CD4-positive, alpha-beta T cell treated with Interleukin-6 at 100 ng/mL for 8 hours (primary cell): ENCODE results near the gene SLC12A5.

ENCODE experiments used
- DNase-seq: peaks from one replicate; pipeline ENCODE4 v3.0.0-alpha.2; 2020; ENCODE audit warnings: mixed read lengths, low spot score

Gene SLC12A5

DNA sequence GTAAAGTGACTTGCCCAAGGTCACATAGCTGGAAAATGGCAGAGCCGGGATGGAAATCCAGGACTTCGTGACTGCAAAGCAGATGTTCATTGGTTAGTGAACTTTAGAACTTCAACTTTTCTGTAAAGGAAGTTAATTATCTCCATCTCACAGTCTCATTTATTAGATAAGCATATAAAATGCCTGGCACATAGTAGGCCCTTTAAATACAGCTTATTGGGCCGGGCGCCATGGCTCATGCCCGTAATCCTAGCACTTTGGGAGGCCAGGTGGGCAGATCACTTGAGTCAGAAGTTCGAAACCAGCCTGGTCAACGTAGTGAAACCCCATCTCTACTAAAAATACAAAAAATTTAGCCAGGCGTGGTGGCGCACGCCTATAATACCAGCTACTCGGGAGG is 22.1 kb upstream of the SLC12A5 start:
- DNase-seq, result no peak

DNA sequence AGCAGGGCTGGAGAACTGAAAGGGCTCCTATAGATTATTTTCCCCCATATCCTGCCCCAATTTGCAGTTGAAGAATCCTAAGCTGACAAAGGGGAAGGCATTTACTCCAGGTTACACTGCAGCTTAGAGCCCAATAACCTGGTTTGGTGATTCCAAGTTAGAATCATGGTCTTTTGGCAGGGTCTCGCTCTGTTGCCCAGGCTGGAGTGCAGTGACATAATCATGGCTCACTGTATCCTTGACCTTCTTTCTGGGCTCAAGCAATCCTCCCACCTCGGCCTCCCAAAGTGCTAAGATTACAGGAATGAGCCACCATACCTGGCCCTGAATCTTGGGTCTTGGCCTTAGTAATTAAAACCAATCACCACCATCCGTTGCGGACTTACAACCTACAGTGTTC is 21.3 kb upstream of the SLC12A5 start:
- no peak for DNase-seq

DNA sequence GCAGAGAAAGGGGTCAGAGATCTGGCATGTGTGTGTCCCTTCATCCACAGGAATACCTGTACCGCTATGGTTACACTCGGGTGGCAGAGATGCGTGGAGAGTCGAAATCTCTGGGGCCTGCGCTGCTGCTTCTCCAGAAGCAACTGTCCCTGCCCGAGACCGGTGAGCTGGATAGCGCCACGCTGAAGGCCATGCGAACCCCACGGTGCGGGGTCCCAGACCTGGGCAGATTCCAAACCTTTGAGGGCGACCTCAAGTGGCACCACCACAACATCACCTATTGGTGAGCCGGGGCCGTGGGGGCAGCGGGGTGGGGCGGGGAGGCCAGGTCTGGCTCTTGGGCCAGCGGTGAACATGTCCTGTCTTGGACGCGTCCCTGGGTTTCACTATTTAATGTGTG is 19.2 kb upstream of the SLC12A5 start:
- no peak for DNase-seq

DNA sequence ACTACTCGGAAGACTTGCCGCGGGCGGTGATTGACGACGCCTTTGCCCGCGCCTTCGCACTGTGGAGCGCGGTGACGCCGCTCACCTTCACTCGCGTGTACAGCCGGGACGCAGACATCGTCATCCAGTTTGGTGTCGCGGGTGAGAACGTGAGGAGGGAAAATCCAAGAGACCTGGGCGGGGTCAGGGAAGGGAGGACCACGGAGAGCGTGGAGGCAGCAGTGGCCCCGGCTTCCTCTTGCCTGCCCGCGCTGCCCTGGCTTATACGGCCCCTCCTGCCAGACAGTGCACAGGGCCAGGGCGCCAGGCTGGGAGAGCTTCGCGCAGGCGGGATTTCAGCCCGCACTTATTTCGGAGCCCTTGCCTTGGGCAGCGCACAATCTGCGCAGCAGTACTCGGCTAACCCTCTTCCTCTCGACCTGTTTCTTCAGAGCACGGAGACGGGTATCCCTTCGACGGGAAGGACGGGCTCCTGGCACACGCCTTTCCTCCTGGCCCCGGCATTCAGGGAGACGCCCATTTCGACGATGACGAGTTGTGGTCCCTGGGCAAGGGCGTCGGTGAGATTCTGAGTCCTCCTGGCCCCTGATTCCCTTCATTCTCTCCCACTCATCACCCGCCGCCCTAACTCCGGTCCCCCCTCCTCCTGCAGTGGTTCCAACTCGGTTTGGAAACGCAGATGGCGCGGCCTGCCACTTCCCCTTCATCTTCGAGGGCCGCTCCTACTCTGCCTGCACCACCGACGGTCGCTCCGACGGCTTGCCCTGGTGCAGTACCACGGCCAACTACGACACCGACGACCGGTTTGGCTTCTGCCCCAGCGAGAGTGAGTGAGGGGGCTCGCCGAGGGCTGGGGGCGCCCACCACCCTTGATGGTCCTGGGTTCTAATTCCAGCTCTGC is 18.3 kb upstream of the SLC12A5 start:
- DNase-seq, result no peak

DNA sequence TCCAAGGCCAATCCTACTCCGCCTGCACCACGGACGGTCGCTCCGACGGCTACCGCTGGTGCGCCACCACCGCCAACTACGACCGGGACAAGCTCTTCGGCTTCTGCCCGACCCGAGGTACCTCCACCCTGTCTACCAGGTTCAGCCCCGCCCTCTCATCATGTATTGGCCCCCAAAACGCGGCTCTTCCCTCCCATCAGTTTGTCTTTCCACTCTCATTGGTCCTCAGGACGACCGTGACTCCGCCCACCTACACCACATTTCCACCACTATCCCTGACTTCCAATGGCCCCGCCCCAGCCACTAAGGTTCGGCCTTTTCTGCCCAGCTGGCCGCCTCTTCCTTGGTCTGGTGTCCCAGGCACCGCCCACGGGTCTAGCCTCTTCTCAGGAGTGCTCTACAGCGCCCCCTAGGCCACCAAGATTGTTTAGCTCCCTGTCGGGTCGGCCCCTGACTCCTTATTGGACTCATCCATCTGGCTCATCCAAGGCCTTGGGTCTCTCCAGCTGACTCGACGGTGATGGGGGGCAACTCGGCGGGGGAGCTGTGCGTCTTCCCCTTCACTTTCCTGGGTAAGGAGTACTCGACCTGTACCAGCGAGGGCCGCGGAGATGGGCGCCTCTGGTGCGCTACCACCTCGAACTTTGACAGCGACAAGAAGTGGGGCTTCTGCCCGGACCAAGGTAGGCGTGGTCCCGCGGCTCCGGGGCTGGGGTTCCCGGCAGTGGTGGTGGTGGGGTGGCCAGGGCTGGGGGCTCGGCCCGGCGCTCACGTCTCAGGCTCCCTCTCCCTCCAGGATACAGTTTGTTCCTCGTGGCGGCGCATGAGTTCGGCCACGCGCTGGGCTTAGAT is 17.2 kb upstream of the SLC12A5 start:
- no peak for DNase-seq

DNA sequence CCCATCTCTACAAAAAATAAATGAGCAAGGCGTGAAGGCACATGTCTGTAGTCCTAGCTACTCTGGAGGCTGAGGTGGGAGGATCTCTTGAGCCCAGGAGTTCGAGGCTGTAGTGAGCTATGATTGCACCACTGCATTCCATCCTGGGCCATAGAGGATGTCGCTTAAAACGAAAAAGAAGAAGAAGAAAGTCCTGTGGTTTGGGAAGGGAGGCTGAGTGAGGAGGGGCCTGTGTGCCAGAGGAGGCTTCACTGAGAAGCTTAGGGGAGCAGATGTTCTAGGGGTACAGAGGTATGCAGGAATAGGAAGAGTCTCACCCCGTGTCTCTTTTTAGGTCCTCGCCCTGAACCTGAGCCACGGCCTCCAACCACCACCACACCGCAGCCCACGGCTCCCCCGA is 16.1 kb upstream of the SLC12A5 start:
- DNase-seq, result no peak

DNA sequence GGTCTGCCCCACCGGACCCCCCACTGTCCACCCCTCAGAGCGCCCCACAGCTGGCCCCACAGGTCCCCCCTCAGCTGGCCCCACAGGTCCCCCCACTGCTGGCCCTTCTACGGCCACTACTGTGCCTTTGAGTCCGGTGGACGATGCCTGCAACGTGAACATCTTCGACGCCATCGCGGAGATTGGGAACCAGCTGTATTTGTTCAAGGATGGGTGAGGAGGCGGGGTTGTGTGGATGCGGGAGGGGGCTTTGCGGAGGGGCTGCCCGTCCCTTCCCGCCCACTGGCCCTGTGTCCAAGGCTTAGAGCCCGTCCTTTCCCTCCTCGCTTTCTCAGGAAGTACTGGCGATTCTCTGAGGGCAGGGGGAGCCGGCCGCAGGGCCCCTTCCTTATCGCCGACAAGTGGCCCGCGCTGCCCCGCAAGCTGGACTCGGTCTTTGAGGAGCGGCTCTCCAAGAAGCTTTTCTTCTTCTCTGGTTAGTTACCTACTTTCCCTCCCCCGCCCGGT is 15.6 kb upstream of the SLC12A5 start:
- DNase-seq, result no peak

DNA sequence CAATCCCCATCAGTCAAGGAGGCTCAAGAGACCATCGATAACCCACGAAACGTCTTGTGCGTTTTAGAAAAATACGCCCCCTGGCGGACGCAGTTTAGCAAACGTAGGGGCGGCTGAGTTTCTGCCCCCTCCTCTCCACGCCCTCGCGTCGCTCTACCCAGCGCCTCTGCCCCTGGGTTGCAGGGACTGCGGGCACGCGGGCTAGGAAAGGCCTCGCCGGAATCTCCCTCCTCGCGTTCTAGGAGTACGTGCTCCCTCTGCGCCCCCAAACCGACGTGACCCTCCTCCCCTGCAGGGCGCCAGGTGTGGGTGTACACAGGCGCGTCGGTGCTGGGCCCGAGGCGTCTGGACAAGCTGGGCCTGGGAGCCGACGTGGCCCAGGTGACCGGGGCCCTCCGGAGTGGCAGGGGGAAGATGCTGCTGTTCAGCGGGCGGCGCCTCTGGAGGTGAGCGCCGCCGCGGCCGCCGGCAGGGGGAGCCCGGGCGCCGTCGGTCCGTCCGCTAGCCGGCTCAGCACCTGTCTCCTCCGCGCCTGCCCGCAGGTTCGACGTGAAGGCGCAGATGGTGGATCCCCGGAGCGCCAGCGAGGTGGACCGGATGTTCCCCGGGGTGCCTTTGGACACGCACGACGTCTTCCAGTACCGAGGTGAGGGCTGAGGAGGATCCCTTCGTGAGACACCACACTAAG is 15.0 kb upstream of the SLC12A5 start:
- DNase-seq, result peak; percentile 62

DNA sequence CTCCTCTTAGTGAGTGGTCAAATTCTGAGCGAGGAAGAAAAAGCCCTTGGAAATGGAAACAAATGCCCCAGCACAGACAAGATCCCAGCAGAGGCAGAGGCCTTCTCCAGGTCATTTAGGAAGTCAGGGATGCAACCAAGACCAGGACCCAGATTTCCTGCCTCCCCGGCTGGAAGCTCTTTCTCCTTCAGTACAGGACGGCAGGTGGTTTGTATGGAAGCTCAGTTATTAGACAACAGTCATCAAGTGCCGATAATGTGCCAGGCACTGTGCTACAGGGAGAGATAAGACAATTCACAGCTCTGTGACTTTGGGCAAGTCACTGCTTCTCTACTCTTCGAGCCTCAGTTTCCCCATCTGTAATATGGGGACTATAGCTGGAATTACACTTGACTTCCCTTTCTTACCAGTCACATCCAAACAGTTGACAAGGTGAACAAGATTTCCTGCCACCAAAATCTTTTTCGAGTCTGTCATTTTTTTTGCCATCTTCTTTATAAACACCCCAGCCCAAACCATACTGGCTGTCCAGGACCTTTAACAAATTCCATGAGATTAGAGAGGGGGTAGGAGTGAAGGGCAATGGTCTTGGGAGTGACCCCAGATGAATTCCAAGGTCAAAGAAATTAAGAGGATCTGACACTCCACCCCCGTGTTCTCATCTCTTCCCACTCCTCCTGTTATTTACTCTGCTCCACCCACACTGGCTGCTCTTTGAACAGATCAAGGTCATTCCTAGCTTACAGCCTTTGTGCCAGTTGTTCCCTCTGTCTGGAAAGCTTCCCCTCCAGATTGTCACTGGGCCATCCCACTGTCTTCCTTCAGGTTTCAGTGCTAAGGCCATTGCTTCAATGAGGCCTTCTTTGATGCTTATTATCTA is 14.3 kb upstream of the SLC12A5 start:
- DNase-seq, result no peak

DNA sequence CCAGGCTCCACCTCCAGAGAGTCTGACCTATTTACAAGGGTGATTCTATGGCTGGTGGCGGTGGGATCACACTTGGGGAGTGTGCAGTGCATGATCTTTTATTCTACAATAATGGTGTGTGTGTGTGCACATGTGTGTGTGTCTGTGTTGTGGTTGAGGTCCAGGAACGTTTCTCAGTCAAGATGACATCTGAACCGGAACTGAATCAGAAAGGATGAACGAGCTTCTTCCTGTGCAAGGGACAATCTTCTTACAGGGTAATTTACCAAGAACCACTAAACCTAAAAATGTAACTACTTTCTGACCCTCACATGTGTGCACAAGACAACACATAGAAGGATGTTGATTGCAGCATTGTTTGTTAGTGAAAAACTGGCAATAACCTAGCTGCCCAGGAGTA is 11.7 kb upstream of the SLC12A5 start:
- DNase-seq, result no peak

DNA sequence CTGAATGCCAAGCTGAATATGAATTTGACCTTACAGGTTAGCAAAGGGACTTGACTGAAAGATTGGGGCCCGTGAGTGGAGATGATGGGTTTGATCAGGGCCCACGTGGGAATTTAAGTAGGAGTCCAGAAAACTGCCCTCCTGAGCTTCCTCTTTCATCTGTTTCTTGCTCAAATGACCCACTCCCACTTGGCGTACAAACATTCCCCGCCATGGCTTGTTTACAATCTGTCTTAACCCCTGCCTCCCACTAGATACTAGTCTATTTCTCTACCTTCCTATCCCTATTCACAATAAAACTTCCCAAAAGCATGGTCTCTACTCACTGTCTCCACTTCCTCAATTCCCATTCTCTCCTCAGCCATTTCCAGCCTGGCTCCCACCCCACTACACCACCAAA is 10.9 kb upstream of the SLC12A5 start:
- no peak for DNase-seq

DNA sequence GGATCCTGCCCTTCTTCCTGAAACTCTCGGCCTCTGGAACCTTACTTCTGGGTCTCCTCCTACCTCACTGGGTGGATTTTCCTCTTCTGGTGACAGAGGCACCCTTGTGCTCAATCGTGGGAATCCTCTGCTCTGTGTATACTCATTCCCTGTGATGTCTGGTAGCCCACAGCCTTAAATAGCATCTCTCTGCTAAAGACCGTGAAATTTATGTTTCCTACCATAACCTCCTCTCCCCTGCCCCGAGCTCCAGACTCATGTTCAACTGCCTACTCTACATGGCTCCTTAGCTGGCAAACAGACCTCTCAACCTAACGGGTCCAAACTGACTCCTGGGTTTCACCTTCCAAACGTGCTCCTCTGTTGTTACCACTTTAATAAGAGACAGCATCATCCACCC is 10.4 kb upstream of the SLC12A5 start:
- DNase-seq, result no peak

DNA sequence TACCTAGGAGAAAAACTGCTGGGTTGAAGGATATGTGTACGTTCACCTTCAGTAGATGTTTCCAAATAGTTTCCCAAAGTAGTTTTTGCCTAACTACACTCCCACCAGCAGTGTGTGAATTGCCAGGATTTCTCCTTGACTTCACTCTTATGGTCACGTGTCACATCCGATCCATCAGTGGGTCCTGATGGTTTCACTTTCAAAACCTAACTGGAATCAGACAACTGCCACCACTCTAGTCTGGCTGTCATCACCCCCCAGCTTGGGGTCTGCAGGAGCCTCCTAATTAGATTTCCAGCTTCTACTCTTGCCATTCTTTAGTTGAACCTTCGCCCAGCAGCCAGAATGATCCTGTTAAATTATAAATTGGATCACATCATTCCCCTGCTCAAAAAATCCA is 8.5 kb upstream of the SLC12A5 start:
- no peak for DNase-seq

DNA sequence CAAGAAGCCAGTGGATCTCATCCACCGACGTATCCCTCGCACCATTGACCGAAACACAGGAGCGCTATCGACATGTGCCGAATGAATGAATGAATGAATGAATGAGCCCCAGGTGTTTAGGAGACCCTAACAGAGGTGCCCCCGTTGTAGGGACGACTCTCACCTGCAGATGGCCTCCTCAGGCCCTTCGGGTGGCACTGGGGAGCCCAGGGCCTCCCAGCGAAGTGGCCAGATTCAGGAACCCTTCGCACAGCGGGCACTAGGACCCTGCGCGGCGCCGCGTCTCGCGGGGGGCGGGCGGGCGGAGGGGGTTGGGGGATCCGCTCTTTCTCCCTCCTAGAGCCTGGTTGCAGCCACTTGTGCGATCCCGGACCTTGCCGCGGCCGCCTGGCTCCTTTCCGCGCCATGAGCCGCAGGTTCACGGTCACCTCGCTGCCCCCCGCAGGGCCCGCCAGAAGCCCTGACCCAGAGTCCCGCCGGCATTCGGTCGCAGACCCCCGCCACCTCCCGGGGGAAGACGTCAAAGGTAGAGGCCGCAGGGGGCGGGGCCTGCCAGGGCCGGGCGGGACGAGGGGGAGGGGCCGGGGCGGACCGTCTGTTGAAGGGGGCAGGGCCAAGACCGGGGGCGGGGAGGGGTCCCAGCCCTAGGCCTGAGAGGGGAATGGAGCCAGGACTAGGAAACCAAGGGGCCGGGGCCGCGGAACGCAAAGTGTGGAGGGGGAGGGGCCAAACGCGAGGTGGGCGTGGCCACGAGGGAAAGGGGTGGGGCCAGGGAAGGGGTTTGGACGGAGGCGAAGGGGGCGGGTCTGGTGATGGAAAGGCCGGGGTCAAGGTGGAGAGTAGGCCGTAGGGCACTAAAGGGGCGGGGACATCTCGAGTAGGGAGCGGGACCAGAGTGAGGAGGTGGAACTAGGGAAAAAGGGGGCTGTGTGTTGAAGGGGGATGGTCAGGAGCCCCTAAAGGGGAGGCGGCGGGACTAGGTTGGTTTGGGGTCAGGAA is 7.4 kb upstream of the SLC12A5 start:
- no peak for DNase-seq

DNA sequence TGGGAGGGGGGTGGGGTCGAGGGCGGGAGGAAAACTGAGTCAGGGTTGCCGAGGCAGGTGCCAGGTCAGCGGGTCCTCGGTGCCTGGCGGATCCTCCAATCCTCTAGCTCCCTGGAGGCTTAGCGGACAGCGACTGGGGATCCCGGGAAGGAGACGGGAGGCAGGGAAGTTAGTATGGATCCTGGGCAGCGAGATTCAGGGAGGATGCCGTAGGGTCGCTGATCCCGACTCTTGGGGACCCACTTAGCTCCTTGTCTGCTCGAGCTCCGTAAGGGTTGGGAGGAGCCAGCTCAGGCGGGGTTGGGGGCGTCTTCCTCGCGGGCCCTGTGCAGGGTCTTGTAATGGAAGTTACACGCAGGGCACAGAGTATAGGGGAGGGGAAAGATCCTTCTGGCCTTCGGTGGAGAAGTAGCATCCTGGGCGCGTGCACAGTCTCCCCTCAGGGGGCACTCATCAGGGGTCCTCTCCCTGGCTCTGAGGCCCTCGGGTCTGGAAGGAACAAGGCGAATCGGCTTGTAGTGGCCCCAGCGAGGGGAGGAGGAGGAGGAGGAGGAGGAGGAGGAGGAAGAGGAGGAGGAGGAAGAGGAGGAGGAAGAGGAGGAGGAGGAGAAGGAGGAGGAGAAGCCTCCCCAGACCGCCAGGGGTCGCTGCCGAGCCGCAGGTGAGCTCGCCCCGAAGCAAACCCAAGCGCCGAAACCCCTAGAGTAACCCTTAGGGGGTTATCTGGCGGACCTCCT is 6.4 kb upstream of the SLC12A5 start:
- DNase-seq, result peak; percentile 64

DNA sequence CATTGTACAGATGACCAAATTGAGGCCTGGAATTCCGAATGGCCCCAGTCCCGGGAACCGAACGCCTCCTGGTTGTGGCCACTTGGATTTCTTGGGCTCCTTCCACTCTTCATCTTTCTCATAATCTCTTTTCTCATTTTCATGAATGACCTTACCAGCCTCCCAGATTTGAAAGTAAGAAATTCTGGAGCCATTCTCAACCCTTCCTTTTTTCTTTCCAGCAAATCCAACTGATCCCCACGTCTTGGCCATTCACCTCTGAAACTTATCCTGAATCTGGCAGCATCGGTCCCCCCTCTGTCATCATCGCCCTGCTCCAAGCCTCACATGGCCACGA is 5.9 kb upstream of the SLC12A5 start:
- no peak for DNase-seq

DNA sequence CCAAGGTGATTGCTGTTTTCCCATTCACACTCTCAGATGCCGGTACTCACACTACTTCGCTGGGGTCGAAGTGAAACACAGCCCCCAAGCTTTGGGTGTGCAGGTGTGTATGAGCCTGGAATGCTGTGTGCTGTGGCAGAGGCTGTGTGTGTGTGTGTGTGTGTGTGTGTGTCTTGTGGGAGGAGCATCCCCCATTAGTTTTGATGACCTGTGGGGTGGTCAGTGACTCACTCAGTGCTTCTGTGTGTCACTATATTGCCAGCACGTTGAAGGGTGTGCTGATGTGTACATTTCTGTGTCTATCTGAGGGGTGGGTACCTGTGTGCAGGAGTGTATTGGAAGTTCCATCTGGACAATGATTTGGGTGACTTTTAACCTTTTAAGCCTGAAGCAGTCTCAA is 5.0 kb upstream of the SLC12A5 start:
- no peak for DNase-seq

DNA sequence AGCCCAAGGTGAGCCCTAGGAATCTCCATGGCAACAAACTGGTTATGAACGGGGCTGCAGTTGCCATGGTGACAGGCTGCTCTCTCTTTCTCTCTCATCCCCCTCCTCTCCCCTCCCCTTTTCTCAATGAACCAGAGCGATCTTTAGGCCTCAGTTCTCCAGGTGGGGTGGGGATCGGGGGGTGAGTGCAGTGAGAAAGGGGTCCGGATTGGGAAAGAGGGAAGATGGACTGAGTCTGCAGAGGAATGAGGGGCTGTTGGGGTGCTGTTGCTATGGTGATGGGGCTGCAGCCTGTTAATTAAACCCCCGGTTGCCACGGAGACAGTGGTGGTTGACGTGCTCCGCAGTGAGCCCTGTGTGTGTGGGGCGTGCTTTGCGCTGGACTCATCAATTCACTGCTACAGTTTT is 3.6 kb upstream of the SLC12A5 start:
- DNase-seq, result no peak

DNA sequence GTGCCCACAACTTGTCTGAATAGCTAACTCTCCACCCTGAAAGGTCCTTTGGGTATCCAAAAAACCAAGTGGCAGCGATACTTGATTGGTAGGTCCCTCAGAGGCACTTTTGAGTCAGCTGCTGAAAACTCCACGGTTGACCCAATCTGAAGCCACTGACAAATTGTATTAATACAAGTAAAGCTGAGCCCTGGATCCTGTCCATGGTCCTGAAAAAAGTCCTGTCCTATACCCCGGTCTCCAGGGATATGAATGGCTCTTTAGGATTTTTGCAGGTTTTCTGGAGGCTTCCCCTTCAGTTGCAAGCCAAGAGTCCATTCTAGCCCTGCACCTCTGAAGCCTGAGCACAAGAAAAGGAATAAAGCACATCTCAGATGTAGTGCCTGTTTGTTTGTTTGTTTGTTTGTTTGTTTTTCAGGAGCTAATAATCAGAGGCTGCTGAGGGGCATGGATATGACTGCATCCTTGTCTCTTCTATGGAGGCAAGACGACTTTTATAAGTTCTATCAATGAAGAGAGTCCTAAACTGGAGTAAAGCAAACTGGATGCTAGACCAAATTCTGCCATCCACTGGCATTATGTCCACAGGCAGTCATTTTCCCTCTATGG is 1.7 kb upstream of the SLC12A5 start:
- DNase-seq, result no peak
